HL-60 (cell line): ENCODE results near the gene FBL.

ENCODE experiments used
- DNase-seq, 2 experiments: peaks; one replicate each; pipeline ENCODE4 v3.0.0-alpha.2; 2010 to 2020; ENCODE audit warnings: low read depth in 1 of 2, low spot score in 1 of 2
- H3K27ac ChIP-seq: fragments of 250-450 bp; sonication (Bioruptor Pico); replicated peaks from 2 replicates; pipeline ENCODE4 v1.5.1; 2020; ENCODE audit warnings: mild to moderate bottlenecking, moderate library complexity
- H3K27me3 ChIP-seq: fragments of 250-450 bp; sonication (Bioruptor Pico); 2 replicates; pipeline ENCODE4 v1.5.1; 2021; ENCODE audit warnings: mild to moderate bottlenecking, moderate library complexity; ENCODE audit not compliant: insufficient read depth, poor library complexity, severe bottlenecking
- H3K4me3 ChIP-seq: replicated peaks from 2 replicates; pipeline ENCODE4 v1.5.1; 2011; ENCODE audit warnings: mild to moderate bottlenecking, control low read depth, low read length; ENCODE audit not compliant: insufficient read depth
- CTCF ChIP-seq: IDR thresholded peaks from one replicate; pipeline ENCODE4 v1.5.1; 2011; ENCODE audit warnings: low read length, control low read depth, inconsistent platforms; ENCODE audit not compliant: insufficient read depth
- GABPA ChIP-seq: IDR thresholded peaks from 2 replicates; pipeline ENCODE4 v1.6.1; 2012; ENCODE audit warnings: low read depth
- POLR2AphosphoS5 ChIP-seq: IDR thresholded peaks from 2 replicates; pipeline ENCODE4 v1.6.1; 2012; ENCODE audit warnings: low read depth
- REST ChIP-seq: IDR thresholded peaks from 2 replicates; pipeline ENCODE4 v1.6.1; 2012; ENCODE audit warnings: low read depth; ENCODE audit not compliant: insufficient replicate concordance
- SPI1 ChIP-seq: IDR thresholded peaks from 2 replicates; pipeline ENCODE4 v1.6.1; 2012; ENCODE audit warnings: low read depth, mild to moderate bottlenecking, borderline replicate concordance

The FBL gene

GRCh38 chr19:39870171-39870971 lies 24.2 kb upstream of the FBL start:
- Histone ChIP-seq H3K27ac (no peak overlapping the region), H3K27me3 (no peaks in the 10 kb centered on the region), H3K4me3 (no peak overlapping the region)
- no peak for DNase-seq
- TF ChIP-seq REST: no peak
- no peak for TF ChIP-seq SPI1
- no peak for TF ChIP-seq POLR2AphosphoS5
- TF ChIP-seq GABPA: no peak
- TF ChIP-seq CTCF: no peak

- no peak for DNase-seq
- Histone ChIP-seq H3K27me3 (no peaks in the 10 kb centered on the region), H3K27ac (no peak overlapping the region), H3K4me3 (no peak overlapping the region)
- no peak for TF ChIP-seq REST
- no peak for TF ChIP-seq POLR2AphosphoS5
- no peak for TF ChIP-seq GABPA
- TF ChIP-seq SPI1: no peak
- no peak for TF ChIP-seq CTCF
Measured at GRCh38 chr19:39867952-39868351, 21.8 kb upstream of the FBL start.

- no peak for DNase-seq
- Histone ChIP-seq H3K27me3 (no peaks in the 10 kb centered on the region), H3K4me3 (no peak overlapping the region), H3K27ac (no peak overlapping the region)
- TF ChIP-seq GABPA (no peak), REST (no peak), CTCF (no peak), SPI1 (no peak), POLR2AphosphoS5 (no peak)
Measured at GRCh38 chr19:39867133-39867532, 21.0 kb upstream of the FBL start.
